ENCODE data around the gene CC2D2A.
"Not testable (repeated sequence)": the region's sequence is repeated elsewhere in the genome, so short reads cannot be mapped to it uniquely, and the experiment has no call there.

CC2D2A gene

GRCh38 chr4:15562623-15563022 lies 92.9 kb downstream of the CC2D2A start:
- no peak for DNase-seq

DNA sequence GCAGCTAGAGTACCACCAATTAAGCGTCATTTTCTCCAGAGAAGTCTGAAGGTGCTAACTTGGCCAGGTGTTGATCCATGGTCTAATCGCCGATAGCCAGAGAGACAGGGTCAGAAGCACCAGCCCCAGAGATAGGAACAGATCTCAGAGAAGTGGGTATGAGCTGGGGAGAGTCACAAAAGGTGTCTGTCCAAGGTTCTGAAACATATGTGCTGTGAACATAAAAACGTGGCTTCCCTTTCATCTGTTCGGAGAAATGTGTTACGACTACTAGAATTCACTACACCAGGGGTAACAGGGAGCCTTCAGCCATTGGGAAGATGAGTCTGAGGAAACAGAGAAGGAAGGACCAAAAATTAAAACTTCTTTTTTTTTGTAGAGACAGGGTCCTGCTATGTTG lies 94.2 kb downstream of the CC2D2A start:
- DNase-seq: no peak

- DNase-seq: no peak
Measured at GRCh38 chr4:15568821-15569220, 99.1 kb downstream of the CC2D2A start.

- DNase-seq: no peak
Measured at GRCh38 chr4:15569746-15570145, 100.1 kb downstream of the CC2D2A start.

DNA sequence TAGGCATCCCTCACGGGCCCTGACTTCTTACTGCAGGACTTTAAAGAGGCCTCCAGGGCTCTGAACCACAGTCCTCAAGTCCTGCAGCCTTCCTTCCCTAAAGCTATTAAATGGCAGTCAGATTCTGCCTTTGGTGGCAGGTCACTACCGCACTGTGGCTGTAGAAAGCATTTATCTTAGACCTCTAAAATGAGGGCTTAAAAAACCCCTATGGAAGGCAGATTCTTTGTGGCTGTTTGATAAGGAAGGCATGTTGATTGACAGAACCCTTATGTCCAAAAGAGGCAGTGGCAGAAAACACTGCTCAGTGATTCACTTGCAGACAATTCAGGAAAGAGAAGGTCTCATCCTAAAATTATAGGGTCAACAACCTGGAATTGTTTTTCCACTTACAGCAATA lies 106.3 kb downstream of the CC2D2A start:
- DNase-seq: no peak

- no peak for DNase-seq
Measured at GRCh38 chr4:15577508-15577907, 107.8 kb downstream of the CC2D2A start.

DNA sequence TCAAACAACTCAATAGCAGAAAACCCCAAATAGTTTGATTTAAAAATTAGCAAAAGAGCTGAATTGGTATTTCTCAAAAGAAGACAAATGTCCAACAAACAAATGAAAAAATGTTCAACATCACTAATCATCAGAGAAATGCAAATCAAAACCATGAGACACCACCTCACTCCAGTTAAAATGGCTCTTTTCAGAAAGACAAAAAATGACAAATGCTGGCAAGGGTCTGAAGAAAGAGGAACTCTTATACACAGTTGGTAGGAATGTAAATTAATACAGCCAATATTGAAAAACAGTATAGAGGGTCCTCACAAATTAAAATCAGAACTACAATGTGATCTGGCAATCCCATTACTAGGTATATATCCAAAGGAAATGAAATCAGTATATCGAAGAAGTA lies 115.1 kb downstream of the CC2D2A start:
- DNase-seq: no peak

DNA sequence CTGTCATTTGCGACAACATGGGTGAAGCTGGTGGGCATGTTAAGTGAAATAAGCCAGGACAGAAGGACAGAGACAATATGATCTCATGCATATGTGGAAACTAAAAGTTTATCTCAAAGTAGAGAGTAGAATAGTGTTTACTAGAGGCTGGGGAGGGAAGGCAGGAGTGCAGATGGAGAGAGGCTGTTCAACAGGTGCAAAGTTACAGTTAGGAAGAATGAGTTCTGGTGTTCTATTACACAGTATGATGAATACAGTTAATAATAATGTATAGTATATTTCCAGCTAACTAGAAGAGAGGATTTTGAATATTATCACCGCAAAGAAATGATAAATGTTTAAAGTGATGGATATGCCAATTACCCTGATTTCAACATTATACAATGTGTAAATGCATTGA lies 115.6 kb downstream of the CC2D2A start:
- no peak for DNase-seq

GRCh38 chr4:15586066-15586465 lies 116.4 kb downstream of the CC2D2A start:
- no peak for DNase-seq

DNA sequence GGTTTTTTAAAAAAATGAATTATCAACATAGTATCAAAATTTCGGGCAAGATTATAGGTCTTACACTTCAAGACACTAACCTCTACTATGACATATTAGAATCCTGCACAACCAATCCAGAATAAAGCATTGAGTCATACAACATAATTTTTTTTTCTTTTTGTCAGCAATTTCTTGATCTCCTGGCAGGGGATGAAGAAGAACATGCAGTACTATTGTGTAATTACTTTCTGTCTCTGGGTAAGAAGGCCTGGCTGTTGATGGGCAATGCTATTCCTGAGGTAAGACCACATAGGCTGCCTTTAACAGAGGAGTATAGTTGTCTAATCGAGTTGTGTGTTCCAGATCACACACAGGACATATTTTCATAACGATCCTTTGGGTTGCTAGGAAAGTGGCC lies 118.0 kb downstream of the CC2D2A start:
- no peak for DNase-seq

- no peak for DNase-seq
Measured at GRCh38 chr4:15592799-15593198, 123.1 kb downstream of the CC2D2A start.

DNA sequence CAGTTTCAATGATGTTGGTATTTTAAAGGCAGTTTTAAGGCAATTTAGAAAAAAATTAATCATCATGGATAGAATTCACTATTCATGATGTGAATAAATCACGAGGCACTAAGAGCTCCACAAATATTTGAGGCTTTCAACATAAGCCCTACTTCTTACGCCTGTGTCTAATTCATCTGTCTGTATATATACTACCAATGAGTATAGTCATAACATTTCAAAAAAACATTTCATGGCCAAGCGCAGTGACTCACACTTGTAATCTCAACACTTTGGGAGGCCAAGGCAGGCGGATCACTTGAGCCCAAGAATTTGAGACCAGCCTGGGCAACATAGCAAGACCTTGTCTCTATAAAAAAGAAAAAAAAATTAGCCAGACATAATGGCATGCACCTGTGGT lies 129.0 kb downstream of the CC2D2A start:
- DNase-seq: no peak

GRCh38 chr4:15600176-15600575 lies 130.5 kb downstream of the CC2D2A start:
- no peak for DNase-seq

- DNase-seq: no peak
Measured at GRCh38 chr4:15601862-15602261, 132.2 kb downstream of the CC2D2A start.

GRCh38 chr4:15605537-15605936 lies 135.9 kb downstream of the CC2D2A start:
- DNase-seq: no peak

DNA sequence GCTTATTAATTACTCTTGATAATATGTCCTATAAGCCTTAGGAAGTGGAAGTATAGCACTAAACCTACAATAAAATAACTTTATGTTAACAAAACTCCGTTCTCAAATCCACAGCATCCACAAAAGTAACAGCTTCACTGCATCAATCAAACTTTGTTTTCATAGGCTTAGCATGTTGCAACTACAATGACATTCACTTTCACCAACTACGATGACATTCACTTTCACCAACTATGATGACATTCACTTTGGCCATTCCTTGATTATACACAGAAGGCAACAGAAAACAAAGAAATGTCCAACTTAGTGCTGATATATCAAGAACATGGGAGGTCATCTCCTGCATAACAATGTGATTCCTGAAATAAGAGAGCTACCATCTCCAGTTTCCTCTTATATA lies 141.2 kb downstream of the CC2D2A start:
- no peak for DNase-seq

DNA sequence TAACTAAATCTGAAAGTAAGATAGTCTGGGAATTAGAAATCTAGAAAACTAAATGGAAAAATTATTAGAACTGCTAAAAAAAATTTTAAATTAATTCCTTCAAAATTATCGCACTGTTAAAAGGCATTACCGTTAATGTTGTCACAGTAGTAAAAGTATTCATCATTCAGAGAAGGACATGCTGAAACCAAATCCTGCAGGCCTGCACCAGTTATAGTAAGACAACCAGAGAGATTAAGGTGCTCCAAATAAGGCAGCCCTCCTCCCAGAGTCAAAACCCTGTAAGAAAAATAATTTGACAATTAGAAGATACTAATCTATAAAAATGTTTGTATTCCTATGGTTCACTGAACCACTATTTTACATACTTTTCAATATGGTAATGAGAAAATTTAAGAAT lies 142.5 kb downstream of the CC2D2A start:
- DNase-seq: no peak

GRCh38 chr4:15614891-15615290 lies 145.2 kb downstream of the CC2D2A start:
- not testable (repeated sequence) for DNase-seq

GRCh38 chr4:15617407-15617806 lies 147.7 kb downstream of the CC2D2A start:
- DNase-seq: not testable (repeated sequence)

GRCh38 chr4:15636818-15637217 lies 167.1 kb downstream of the CC2D2A start:
- DNase-seq: no peak

DNA sequence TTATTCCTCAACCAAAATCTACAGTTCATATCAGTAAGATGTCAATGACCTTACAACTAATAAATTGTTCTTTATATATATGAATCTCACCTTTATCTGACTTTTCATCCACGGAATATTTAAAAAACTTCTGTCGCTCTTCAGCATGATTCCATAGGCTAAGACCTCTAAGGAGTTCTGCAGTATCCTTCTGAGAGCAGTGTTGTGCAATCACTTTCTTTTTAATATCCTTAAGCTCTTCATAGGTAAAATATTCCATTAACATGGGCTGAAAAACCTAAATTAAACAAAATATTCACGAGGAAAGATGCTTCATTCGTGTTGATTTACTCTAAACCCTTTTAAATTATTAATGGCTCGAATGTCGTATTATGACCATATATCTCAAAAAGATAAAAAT lies 168.7 kb downstream of the CC2D2A start:
- DNase-seq: no peak

- no peak for DNase-seq
Measured at GRCh38 chr4:15648600-15648999, 178.9 kb downstream of the CC2D2A start.

GRCh38 chr4:15649914-15650545 lies 180.3 kb downstream of the CC2D2A start:
- DNase-seq: peak; percentile 84

Data from CD4-positive, alpha-beta T cell treated with Interleukin-17A for 1 hour (primary cell).